HEK293 (cell line): ENCODE data around the gene ABR.

Source experiments
- BCL6B ChIP-seq: fragments of 450-650 bp; formaldehyde crosslinking; IDR thresholded peaks from 2 replicates; pipeline ENCODE4 v1.5.1; 2017; ENCODE audit warnings: missing biosample characterization, missing genetic modification characterization
- EGR2 ChIP-seq: fragments of 450-650 bp; formaldehyde crosslinking; IDR thresholded peaks from 2 replicates; pipeline ENCODE4 v1.5.1; 2016; ENCODE audit warnings: low read depth, missing biosample characterization, missing genetic modification characterization
- GLI4 ChIP-seq: fragments of 450-650 bp; formaldehyde crosslinking; IDR thresholded peaks from 2 replicates; pipeline ENCODE4 v1.5.1; 2016; ENCODE audit warnings: missing biosample characterization, missing genetic modification characterization
- GLIS1 ChIP-seq: fragments of 450-650 bp; formaldehyde crosslinking; IDR thresholded peaks from 2 replicates; pipeline ENCODE4 v1.5.1; 2016; ENCODE audit warnings: missing biosample characterization, missing genetic modification characterization
- HOXA7 ChIP-seq: sonication (generic); formaldehyde crosslinking; IDR thresholded peaks from 2 replicates; pipeline ENCODE4 v1.8.1; 2022; ENCODE audit warnings: missing genetic modification reagents, borderline replicate concordance
- OSR2 ChIP-seq: fragments of 450-650 bp; formaldehyde crosslinking; IDR thresholded peaks from 2 replicates; pipeline ENCODE4 v1.5.1; 2016; ENCODE audit warnings: missing biosample characterization, missing genetic modification characterization
- REST ChIP-seq: fragments of 450-650 bp; formaldehyde crosslinking; IDR thresholded peaks from 2 replicates; pipeline ENCODE4 v1.5.1; 2016; ENCODE audit warnings: missing biosample characterization, missing genetic modification characterization
- SCRT2 ChIP-seq: fragments of 450-650 bp; formaldehyde crosslinking; IDR thresholded peaks from 2 replicates; pipeline ENCODE4 v1.5.1; 2016; ENCODE audit warnings: missing biosample characterization, missing genetic modification characterization
- SP2 ChIP-seq: fragments of 450-650 bp; formaldehyde crosslinking; IDR thresholded peaks from 2 replicates; pipeline ENCODE4 v1.5.1; 2016; ENCODE audit warnings: missing biosample characterization, missing genetic modification characterization
- SP7 ChIP-seq: fragments of 450-650 bp; formaldehyde crosslinking; IDR thresholded peaks from 2 replicates; pipeline ENCODE4 v1.5.1; 2016; ENCODE audit warnings: missing biosample characterization, missing genetic modification characterization
- YY2 ChIP-seq: fragments of 450-650 bp; formaldehyde crosslinking; IDR thresholded peaks from 2 replicates; pipeline ENCODE4 v1.5.1; 2016; ENCODE audit warnings: missing biosample characterization, missing genetic modification characterization
- ZBTB17 ChIP-seq: fragments of 450-650 bp; formaldehyde crosslinking; IDR thresholded peaks from 2 replicates; pipeline ENCODE4 v1.5.1; 2016; ENCODE audit warnings: missing biosample characterization, missing genetic modification characterization
- ZEB2 ChIP-seq: fragments of 450-650 bp; formaldehyde crosslinking; IDR thresholded peaks from 2 replicates; pipeline ENCODE4 v1.5.1; 2016; ENCODE audit warnings: missing biosample characterization, missing genetic modification characterization
- ZFP3 ChIP-seq: fragments of 450-650 bp; formaldehyde crosslinking; IDR thresholded peaks from 2 replicates; pipeline ENCODE4 v1.5.1; 2016; ENCODE audit warnings: low read depth, missing biosample characterization, missing genetic modification characterization
- ZNF132 ChIP-seq: fragments of 450-650 bp; formaldehyde crosslinking; IDR thresholded peaks from 2 replicates; pipeline ENCODE4 v1.5.1; 2017; ENCODE audit warnings: missing biosample characterization, missing genetic modification characterization, borderline replicate concordance
- ZNF157 ChIP-seq: fragments of 450-650 bp; formaldehyde crosslinking; IDR thresholded peaks from 2 replicates; pipeline ENCODE4 v1.5.1; 2016; ENCODE audit warnings: missing biosample characterization, missing genetic modification characterization
- ZNF23 ChIP-seq: fragments of 450-650 bp; formaldehyde crosslinking; IDR thresholded peaks from 2 replicates; pipeline ENCODE4 v1.5.1; 2016; ENCODE audit warnings: missing biosample characterization, missing genetic modification characterization, borderline replicate concordance
- ZNF354C ChIP-seq: fragments of 450-650 bp; formaldehyde crosslinking; IDR thresholded peaks from 2 replicates; pipeline ENCODE4 v1.5.1; 2016; ENCODE audit warnings: missing biosample characterization, missing genetic modification characterization, low read depth, borderline replicate concordance
- ZNF398 ChIP-seq: fragments of 450-650 bp; formaldehyde crosslinking; IDR thresholded peaks from 2 replicates; pipeline ENCODE4 v1.5.1; 2017; ENCODE audit warnings: missing biosample characterization, missing genetic modification characterization
- ZNF473 ChIP-seq: fragments of 450-650 bp; formaldehyde crosslinking; IDR thresholded peaks from 2 replicates; pipeline ENCODE4 v1.5.1; 2017; ENCODE audit warnings: missing biosample characterization, missing genetic modification characterization
- ZNF518A ChIP-seq: fragments of 450-650 bp; formaldehyde crosslinking; conservative IDR thresholded peaks from 2 replicates; pipeline ENCODE4 v1.5.1; 2016; ENCODE audit warnings: low read depth, missing biosample characterization, missing genetic modification characterization
- ZNF561 ChIP-seq: fragments of 450-650 bp; IDR thresholded peaks from 2 replicates; pipeline ENCODE4 v1.5.1; 2018; ENCODE audit warnings: missing biosample characterization, missing genetic modification characterization, borderline replicate concordance
- ZNF600 ChIP-seq: fragments of 450-650 bp; formaldehyde crosslinking; IDR thresholded peaks from 2 replicates; pipeline ENCODE4 v1.5.1; 2016; ENCODE audit warnings: missing biosample characterization, missing genetic modification characterization
- ZNF626 ChIP-seq: fragments of 450-650 bp; sonication (Bioruptor Pico); formaldehyde crosslinking; IDR thresholded peaks from 2 replicates; pipeline ENCODE4 v1.5.1; 2018; ENCODE audit warnings: missing biosample characterization, missing genetic modification characterization, inconsistent platforms
- ZNF654 ChIP-seq: fragments of 450-650 bp; formaldehyde crosslinking; IDR thresholded peaks from 2 replicates; pipeline ENCODE4 v1.5.1; 2016; ENCODE audit warnings: low read depth, missing biosample characterization, missing genetic modification characterization
- ZNF670 ChIP-seq: fragments of 450-650 bp; formaldehyde crosslinking; IDR thresholded peaks from 2 replicates; pipeline ENCODE4 v1.5.1; 2016; ENCODE audit warnings: missing biosample characterization, missing genetic modification characterization, low read depth
- ZNF843 ChIP-seq: fragments of 450-650 bp; formaldehyde crosslinking; IDR thresholded peaks from 2 replicates; pipeline ENCODE4 v1.5.1; 2016; ENCODE audit warnings: missing biosample characterization, missing genetic modification characterization
- ZSCAN16 ChIP-seq: fragments of 450-650 bp; formaldehyde crosslinking; IDR thresholded peaks from 2 replicates; pipeline ENCODE4 v1.5.1; 2016; ENCODE audit warnings: missing biosample characterization, missing genetic modification characterization

ABR gene

GRCh38 chr17:1153795-1154546, 25.8 kb downstream of the ABR start (continued):
- peak; percentile 67 for TF ChIP-seq ZEB2 (tag by site-specific recombination)
- no peak for TF ChIP-seq BCL6B (tag by site-specific recombination)
- no peak for TF ChIP-seq OSR2 (tag by site-specific recombination)
- TF ChIP-seq ZBTB17 (tag by site-specific recombination) = peak; percentile 72
- no peak for TF ChIP-seq ZNF670 (tag by site-specific recombination)
- TF ChIP-seq ZNF518A (tag by site-specific recombination) = no peak
- no peak for TF ChIP-seq HOXA7 (CRISPR knock-in tag)
- no peak for TF ChIP-seq SP7 (tag by site-specific recombination)
- TF ChIP-seq EGR2 (tag by site-specific recombination) = peak; percentile 92
- no peak for TF ChIP-seq ZNF561 (tag by site-specific recombination)
- no peak for TF ChIP-seq ZNF654
- no peak for TF ChIP-seq ZNF473 (tag by site-specific recombination)
- no peak for TF ChIP-seq ZNF354C (tag by site-specific recombination)
- no peak for TF ChIP-seq ZNF157
- TF ChIP-seq ZNF843 (tag by site-specific recombination) = no peak
- TF ChIP-seq ZNF23 (tag by site-specific recombination) = no peak
- peak; percentile 77 for TF ChIP-seq ZNF398 (tag by site-specific recombination)
- TF ChIP-seq ZNF600 = 0 out of 2 replicates have a peak, but pooled peaks have one; percentile 46
- no peak for TF ChIP-seq GLI4 (tag by site-specific recombination)
- TF ChIP-seq SP2 (tag by site-specific recombination) = peak; percentile 46
- TF ChIP-seq GLIS1 (tag by site-specific recombination) = no peak
- TF ChIP-seq ZFP3 (tag by site-specific recombination) = no peak
- TF ChIP-seq ZNF626 (tag by site-specific recombination) = no peak
- TF ChIP-seq ZNF132 (tag by site-specific recombination) = no peak
- no peak for TF ChIP-seq YY2
- TF ChIP-seq SCRT2 (tag by site-specific recombination) = peak; percentile 98
- TF ChIP-seq ZSCAN16 (tag by site-specific recombination) = no peak
- no peak for TF ChIP-seq REST
